GM12864 (cell line): ENCODE results near the gene HDAC9.

ENCODE experiments used
- DNase-seq: peaks from one replicate; pipeline ENCODE4 v3.0.0-alpha.2; 2011; ENCODE audit warnings: low read depth
- H3K4me3 ChIP-seq: 2 replicates; pipeline ENCODE4 v1.5.1; 2011; ENCODE audit warnings: mild to moderate bottlenecking, low read depth, low read length, control low read depth
- TF ChIP-seq, protein P1 (sequence below): IDR thresholded peaks from 2 replicates; pipeline ENCODE4 v1.5.1; 2011; ENCODE audit warnings: low read depth, mild to moderate bottlenecking, moderate library complexity, low read length, control low read depth, inconsistent platforms; ENCODE audit errors: missing control alignments

Gene HDAC9

DNA sequence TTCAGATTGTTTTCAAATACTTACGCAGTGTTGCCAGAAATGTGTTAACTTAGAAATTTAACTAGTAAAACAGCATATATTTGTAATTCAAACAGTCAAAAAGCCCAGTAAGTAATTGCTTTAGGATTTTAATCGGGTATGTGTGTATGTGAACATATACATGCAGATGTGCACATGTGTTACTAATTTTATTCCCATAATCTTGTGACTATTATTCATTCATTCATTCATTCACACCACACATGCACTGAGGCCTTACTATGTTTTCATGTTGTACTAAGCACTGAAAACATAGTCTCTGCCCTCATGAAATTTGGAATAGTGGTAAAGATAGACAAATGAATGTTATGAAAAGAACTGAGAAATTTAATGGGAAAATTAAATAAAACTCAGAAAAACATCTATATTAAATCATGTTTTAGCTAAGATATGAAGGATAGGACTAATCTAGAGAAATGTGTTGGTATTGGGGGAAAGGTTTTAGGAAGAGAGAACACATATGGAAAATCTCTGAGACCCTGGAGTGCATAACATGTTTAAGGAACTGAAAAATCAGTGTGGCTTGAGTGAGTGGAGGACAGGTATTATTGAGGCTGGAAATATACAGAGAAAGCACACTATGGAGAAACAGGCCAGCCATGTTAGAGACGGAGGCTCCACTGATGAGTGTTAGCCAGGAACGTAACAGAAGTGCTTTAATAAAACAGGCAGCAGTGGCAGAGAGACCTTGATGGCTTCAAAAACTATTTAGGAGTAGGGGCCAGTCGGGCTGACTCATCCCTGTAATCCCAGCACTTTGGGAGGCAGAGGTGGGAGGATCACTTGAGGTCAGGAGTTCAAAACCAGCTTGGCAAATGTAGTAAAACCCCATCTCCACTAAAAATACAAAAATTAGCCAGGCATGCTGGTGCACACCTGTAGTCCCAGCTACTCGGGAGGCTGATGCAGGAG is 80.3 kb downstream of the HDAC9 start:
- DNase-seq, result no peak
- H3K4me3 ChIP-seq, result no peak overlapping the region
- TF ChIP-seq, protein P1, sequence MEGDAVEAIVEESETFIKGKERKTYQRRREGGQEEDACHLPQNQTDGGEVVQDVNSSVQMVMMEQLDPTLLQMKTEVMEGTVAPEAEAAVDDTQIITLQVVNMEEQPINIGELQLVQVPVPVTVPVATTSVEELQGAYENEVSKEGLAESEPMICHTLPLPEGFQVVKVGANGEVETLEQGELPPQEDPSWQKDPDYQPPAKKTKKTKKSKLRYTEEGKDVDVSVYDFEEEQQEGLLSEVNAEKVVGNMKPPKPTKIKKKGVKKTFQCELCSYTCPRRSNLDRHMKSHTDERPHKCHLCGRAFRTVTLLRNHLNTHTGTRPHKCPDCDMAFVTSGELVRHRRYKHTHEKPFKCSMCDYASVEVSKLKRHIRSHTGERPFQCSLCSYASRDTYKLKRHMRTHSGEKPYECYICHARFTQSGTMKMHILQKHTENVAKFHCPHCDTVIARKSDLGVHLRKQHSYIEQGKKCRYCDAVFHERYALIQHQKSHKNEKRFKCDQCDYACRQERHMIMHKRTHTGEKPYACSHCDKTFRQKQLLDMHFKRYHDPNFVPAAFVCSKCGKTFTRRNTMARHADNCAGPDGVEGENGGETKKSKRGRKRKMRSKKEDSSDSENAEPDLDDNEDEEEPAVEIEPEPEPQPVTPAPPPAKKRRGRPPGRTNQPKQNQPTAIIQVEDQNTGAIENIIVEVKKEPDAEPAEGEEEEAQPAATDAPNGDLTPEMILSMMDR, result no peak

DNA sequence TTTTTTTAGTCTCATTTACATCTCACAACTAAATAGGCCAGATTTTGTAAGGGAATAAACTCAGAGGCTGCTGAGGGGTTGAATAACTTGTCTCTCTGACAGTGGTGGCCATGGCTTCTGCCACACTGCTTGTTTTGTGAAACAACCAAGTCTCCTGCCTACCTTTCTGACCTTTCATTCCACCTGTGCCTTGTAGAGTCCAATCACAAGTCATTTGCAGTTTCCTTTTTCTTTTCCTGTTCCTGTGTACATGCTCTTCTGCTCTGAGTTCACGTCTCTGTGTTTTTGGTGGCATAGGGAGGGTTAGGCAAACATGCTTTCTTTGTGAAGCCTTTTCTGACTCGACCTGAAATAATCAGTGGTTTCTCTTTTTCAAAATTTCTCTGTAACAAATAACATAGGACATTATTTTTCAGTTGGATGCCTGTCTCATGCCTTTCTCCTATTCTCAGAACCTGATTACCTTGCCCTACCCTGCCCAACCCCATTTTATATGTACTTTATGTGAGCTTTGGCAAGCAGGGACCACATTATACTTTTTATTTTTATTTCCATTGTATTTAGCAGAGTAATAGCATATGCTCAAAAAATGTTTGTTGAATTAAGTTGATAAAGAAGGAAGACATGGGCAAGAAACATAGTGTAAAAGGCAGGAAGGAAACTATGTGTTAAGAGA is 81.7 kb downstream of the HDAC9 start:
- no peak overlapping the region for H3K4me3 ChIP-seq
- TF ChIP-seq, protein P1, result no peak
- no peak for DNase-seq

DNA sequence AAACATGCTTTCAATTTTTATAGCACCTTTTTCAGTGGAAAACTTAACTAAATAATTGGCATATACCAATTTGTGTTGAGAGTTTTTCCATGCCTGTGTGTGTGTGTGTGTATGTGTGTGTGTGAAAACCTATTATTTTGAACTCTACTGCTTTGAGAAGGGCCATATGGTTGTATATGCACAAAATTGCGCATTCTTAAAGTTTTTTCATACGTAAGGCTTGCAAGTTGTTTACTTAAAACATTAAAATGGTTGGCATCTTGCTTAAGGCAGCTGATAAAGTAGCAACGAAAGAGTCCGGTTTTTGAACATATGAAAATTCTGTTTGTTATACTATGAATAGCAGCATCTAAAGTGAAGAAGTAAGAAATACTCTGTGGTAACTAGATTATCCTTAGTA is 84.1 kb downstream of the HDAC9 start:
- DNase-seq, result no peak
- no peak overlapping the region for H3K4me3 ChIP-seq
- TF ChIP-seq, protein P1, result no peak

DNA sequence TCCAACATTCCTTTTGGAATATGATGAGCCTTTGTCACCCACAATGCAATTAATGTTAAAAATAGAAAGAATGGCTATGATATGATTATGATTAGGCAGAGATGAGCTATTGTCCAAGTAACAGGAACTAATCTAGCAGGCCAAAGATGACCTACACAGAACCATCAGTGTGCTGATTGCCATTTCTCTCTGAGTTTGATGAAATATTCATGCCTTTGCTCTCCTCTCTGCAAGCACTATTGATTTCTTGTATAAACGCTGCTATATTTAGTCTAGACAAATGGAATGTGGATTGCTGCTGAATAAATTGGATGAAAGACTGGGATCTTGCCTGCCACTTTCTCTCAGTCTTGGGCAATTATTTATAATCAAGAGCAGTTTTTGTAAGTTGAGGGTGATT is 85.4 kb downstream of the HDAC9 start:
- no peak overlapping the region for H3K4me3 ChIP-seq
- TF ChIP-seq, protein P1, result no peak
- no peak for DNase-seq

DNA sequence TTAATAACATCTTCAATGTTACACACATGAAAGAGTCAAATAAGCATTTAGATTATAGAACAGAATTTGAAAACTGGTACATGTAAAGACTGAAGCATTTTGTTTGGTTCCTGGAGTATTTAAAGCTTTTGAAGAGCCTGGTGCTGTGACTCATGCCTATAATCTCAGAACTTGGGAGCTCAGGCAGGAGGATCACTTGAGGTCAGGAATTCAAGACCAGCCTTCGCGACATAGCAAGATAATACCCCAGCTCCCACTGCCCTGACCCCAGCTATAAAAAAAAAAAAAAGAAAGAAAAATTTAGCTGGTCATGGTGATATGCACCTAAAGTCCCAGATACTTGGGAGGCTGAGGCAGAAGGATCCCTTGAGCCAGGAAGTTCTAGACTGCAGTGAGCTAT is 87.8 kb downstream of the HDAC9 start:
- no peak for DNase-seq
- H3K4me3 ChIP-seq, result no peak overlapping the region
- TF ChIP-seq, protein P1, result no peak

DNA sequence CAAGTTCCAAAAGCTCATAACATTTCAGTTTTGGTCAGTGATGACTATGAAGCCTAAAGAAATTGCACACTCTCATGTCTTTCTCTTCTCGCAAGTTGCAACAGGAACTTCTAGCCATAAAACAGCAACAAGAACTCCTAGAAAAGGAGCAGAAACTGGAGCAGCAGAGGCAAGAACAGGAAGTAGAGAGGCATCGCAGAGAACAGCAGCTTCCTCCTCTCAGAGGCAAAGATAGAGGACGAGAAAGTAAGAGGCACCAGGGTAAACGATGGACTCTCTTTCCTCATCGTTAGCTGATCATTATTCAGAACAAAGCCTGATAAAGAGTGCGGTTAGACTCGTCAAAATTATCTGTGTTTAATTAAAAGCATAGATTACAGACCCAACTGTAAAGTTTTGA is 94.7 kb downstream of the HDAC9 start:
- no peak overlapping the region for H3K4me3 ChIP-seq
- TF ChIP-seq, protein P1, result no peak
- no peak for DNase-seq
